HEK293 (cell line): Measurements from ENCODE around the gene MN1.

ENCODE experiments used
- CTCF ChIA-PET: fragments of 350-600 bp; formaldehyde crosslinking; extraction: SDS; loops from one replicate; lab custom pipeline; 2021; ENCODE audit warnings: antibody characterized with exemption; lab: Yijun Ruan, JAX
- POLR2A ChIA-PET: fragments of 300-600 bp; formaldehyde crosslinking; extraction: SDS; loops from one replicate; lab custom pipeline; 2020; ENCODE audit warnings: antibody characterized with exemption, inconsistent platforms; lab: Yijun Ruan, JAX
- H3K27ac ChIP-seq: fragments of 200-500 bp; sonication (Bioruptor generic); 2 replicates; pipeline ENCODE4 v1.5.1; 2014; ENCODE audit warnings: low read depth, low read length, control low read depth, inconsistent platforms; ENCODE audit errors: extremely low read depth
- H3K36me3 ChIP-seq, 2 experiments: fragments of 200-500 bp in 1 of 2; sonication (Bioruptor generic) in 1 of 2; 1 replicate in 1 of 2; 2 replicates in 1 of 2; pipeline ENCODE4 v1.5.1; 2014 to 2017; ENCODE audit warnings: inconsistent platforms in 2 of 2, low read length in 2 of 2; ENCODE audit not compliant: control insufficient read depth in 2 of 2, insufficient read depth in 1 of 2
- H3K4me1 ChIP-seq: fragments of 200-500 bp; sonication (Bioruptor generic); 2 replicates; pipeline ENCODE4 v1.5.1; 2014; ENCODE audit warnings: mild to moderate bottlenecking, low read length, inconsistent platforms; ENCODE audit not compliant: control insufficient read depth, insufficient read depth
- H3K4me3 ChIP-seq: 2 replicates; pipeline ENCODE4 v1.5.1; 2011; ENCODE audit warnings: low read depth, mild to moderate bottlenecking, control low read depth, low read length, moderate library complexity
- H3K9me3 ChIP-seq: fragments of 200-500 bp; sonication (Bioruptor generic); 2 replicates; pipeline ENCODE4 v1.5.1; 2014; ENCODE audit warnings: low read depth, low read length, inconsistent platforms; ENCODE audit not compliant: control insufficient read depth, insufficient read depth
- GLI2 ChIP-seq: fragments of 450-650 bp; formaldehyde crosslinking; IDR thresholded peaks from 2 replicates; pipeline ENCODE4; 2017; ENCODE audit warnings: missing biosample characterization, missing genetic modification characterization, low read depth, borderline replicate concordance
- KLF16 ChIP-seq: fragments of 450-650 bp; formaldehyde crosslinking; IDR thresholded peaks from 2 replicates; pipeline ENCODE4 v1.5.1; 2017; ENCODE audit warnings: missing biosample characterization, missing genetic modification characterization
- OSR2 ChIP-seq: fragments of 450-650 bp; formaldehyde crosslinking; IDR thresholded peaks from 2 replicates; pipeline ENCODE4 v1.5.1; 2016; ENCODE audit warnings: missing biosample characterization, missing genetic modification characterization
- RBAK ChIP-seq: fragments of 450-650 bp; formaldehyde crosslinking; IDR thresholded peaks from 2 replicates; pipeline ENCODE4 v1.5.1; 2016; ENCODE audit warnings: missing biosample characterization, missing genetic modification characterization
- SP3 ChIP-seq: fragments of 450-650 bp; formaldehyde crosslinking; IDR thresholded peaks from 2 replicates; pipeline ENCODE4 v1.5.1; 2016; ENCODE audit warnings: missing biosample characterization, missing genetic modification characterization
- ZBTB11 ChIP-seq: fragments of 450-650 bp; formaldehyde crosslinking; conservative IDR thresholded peaks from 2 replicates; pipeline ENCODE4 v1.5.1; 2016; ENCODE audit warnings: low read depth, missing biosample characterization, missing genetic modification characterization
- ZBTB44 ChIP-seq: fragments of 450-650 bp; IDR thresholded peaks from 2 replicates; pipeline ENCODE4 v1.5.1; 2018; ENCODE audit warnings: missing biosample characterization, mild to moderate bottlenecking, missing genetic modification characterization
- ZBTB48 ChIP-seq: fragments of 450-650 bp; formaldehyde crosslinking; IDR thresholded peaks from 2 replicates; pipeline ENCODE4 v1.5.1; 2016; ENCODE audit warnings: missing biosample characterization, missing genetic modification characterization
- ZFHX2 ChIP-seq: fragments of 450-650 bp; formaldehyde crosslinking; conservative IDR thresholded peaks from 2 replicates; pipeline ENCODE4 v1.5.1; 2016; ENCODE audit warnings: missing biosample characterization, missing genetic modification characterization
- ZNF10 ChIP-seq: fragments of 450-650 bp; formaldehyde crosslinking; IDR thresholded peaks from 2 replicates; pipeline ENCODE4 v1.5.1; 2017; ENCODE audit warnings: missing biosample characterization, missing genetic modification characterization
- ZNF169 ChIP-seq: fragments of 450-650 bp; formaldehyde crosslinking; IDR thresholded peaks from 2 replicates; pipeline ENCODE4 v1.5.1; 2016; ENCODE audit warnings: missing biosample characterization, missing genetic modification characterization
- ZNF2 ChIP-seq: fragments of 450-650 bp; formaldehyde crosslinking; IDR thresholded peaks from 2 replicates; pipeline ENCODE4 v1.5.1; 2016; ENCODE audit warnings: missing biosample characterization, missing genetic modification characterization
- ZNF274 ChIP-seq, 2 experiments: fragments of 200-500 bp in 1 of 2; fragments of 450-650 bp in 1 of 2; sonication (Bioruptor generic) in 1 of 2; formaldehyde crosslinking in 1 of 2; IDR thresholded peaks; 2 replicates each; pipeline versions ENCODE4 v1.5.1 to v1.6.1; 2014 to 2016; ENCODE audit warnings: borderline replicate concordance in 1 of 2, inconsistent platforms in 1 of 2, low read length in 1 of 2, missing biosample characterization in 1 of 2, missing genetic modification characterization in 1 of 2
- ZNF391 ChIP-seq: fragments of 450-650 bp; formaldehyde crosslinking; IDR thresholded peaks from 2 replicates; pipeline ENCODE4 v1.5.1; 2016; ENCODE audit warnings: low read depth, missing biosample characterization, missing genetic modification characterization, borderline replicate concordance
- ZNF423 ChIP-seq: fragments of 450-650 bp; formaldehyde crosslinking; IDR thresholded peaks from 2 replicates; pipeline ENCODE4 v1.5.1; 2016; ENCODE audit warnings: missing biosample characterization, missing genetic modification characterization
- ZNF449 ChIP-seq: fragments of 450-650 bp; formaldehyde crosslinking; IDR thresholded peaks from 2 replicates; pipeline ENCODE4 v1.5.1; 2017; ENCODE audit warnings: missing biosample characterization, mild to moderate bottlenecking, missing genetic modification characterization, moderate library complexity
- ZNF514 ChIP-seq: fragments of 450-650 bp; formaldehyde crosslinking; IDR thresholded peaks from 2 replicates; pipeline ENCODE4 v1.5.1; 2016; ENCODE audit warnings: missing biosample characterization, missing genetic modification characterization
- ZNF529 ChIP-seq: fragments of 450-650 bp; formaldehyde crosslinking; IDR thresholded peaks from 2 replicates; pipeline ENCODE4 v1.5.1; 2017; ENCODE audit warnings: missing genetic modification characterization, missing biosample characterization; ENCODE audit not compliant: insufficient replicate concordance
- ZNF544 ChIP-seq: fragments of 450-650 bp; formaldehyde crosslinking; IDR thresholded peaks from 2 replicates; pipeline ENCODE4 v1.5.0; 2017; ENCODE audit warnings: missing biosample characterization, missing genetic modification characterization
- ZNF548 ChIP-seq: fragments of 450-650 bp; formaldehyde crosslinking; IDR thresholded peaks from 2 replicates; pipeline ENCODE4 v1.5.1; 2016; ENCODE audit warnings: missing biosample characterization, missing genetic modification characterization
- ZNF561 ChIP-seq: fragments of 450-650 bp; IDR thresholded peaks from 2 replicates; pipeline ENCODE4 v1.5.1; 2018; ENCODE audit warnings: missing biosample characterization, missing genetic modification characterization, borderline replicate concordance
- ZNF701 ChIP-seq: fragments of 450-650 bp; formaldehyde crosslinking; IDR thresholded peaks from 2 replicates; pipeline ENCODE4 v1.5.1; 2016; ENCODE audit warnings: missing biosample characterization, missing genetic modification characterization
- ZSCAN4 ChIP-seq: fragments of 450-650 bp; formaldehyde crosslinking; IDR thresholded peaks from 2 replicates; pipeline ENCODE4 v1.5.1; 2017; ENCODE audit warnings: missing biosample characterization, missing genetic modification characterization

MN1 gene

GRCh38 chr22:27798511-27799014, 3.0 kb downstream of the MN1 start:
- H3K4me1 ChIP-seq = peaks cover 10% of the 10 kb centered on the region; the same call in 1 of the 2 replicates
- ChIA-PET POLR2A (no interaction called here), CTCF (interaction anchor here (0.7 kb wide), 1 partner anchor 556 kb away, joined by 3 read pairs; no protein-coding TSS in a partner anchor)
- H3K36me3 ChIP-seq = peaks cover 0 to 19% of the 10 kb centered on the region in 2 experiments; a peak in 1 of 3 replicates
- no peaks in the 10 kb centered on the region for H3K9me3 ChIP-seq
- H3K27ac ChIP-seq = no peak overlapping the region
- TF ChIP-seq ZBTB44 (tag by site-specific recombination) = no peak
- no peak for TF ChIP-seq ZNF529
- TF ChIP-seq ZNF701 (tag by site-specific recombination) = no peak
- TF ChIP-seq ZNF561 (tag by site-specific recombination) = no peak
- no peak for TF ChIP-seq SP3
- no peak for TF ChIP-seq GLI2 (tag by site-specific recombination)
- H3K4me3 ChIP-seq = no peak overlapping the region

- no peak overlapping the region for H3K27ac ChIP-seq
- no peak for TF ChIP-seq ZNF548 (tag by site-specific recombination)
- no peak for TF ChIP-seq ZNF2 (tag by site-specific recombination)
- TF ChIP-seq ZNF423 (tag by site-specific recombination) = no peak
- TF ChIP-seq ZNF10 (tag by site-specific recombination) = no peak
- TF ChIP-seq ZNF391 (tag by site-specific recombination) = no peak
- TF ChIP-seq ZNF449 (tag by site-specific recombination) = no peak
- TF ChIP-seq ZNF169 = no peak
- TF ChIP-seq ZBTB48 (tag by site-specific recombination) = no peak
- TF ChIP-seq RBAK = no peak
- no peak for TF ChIP-seq ZBTB11 (tag by site-specific recombination)
- TF ChIP-seq KLF16 (tag by site-specific recombination) = no peak
- TF ChIP-seq SP3 = no peak
- no peak for TF ChIP-seq ZNF514
- TF ChIP-seq ZNF274 (IDR thresholded peaks at IDR 0.05; ENCODE audit: low read length) = no peak
- no peak for TF ChIP-seq ZNF274 (tag by site-specific recombination; IDR thresholded peaks at IDR 0.05; ENCODE audit: borderline replicate concordance)
- TF ChIP-seq ZNF544 = no peak
- no peak for TF ChIP-seq ZFHX2 (tag by site-specific recombination)
- no peak for TF ChIP-seq ZSCAN4 (tag by site-specific recombination)
- TF ChIP-seq OSR2 (tag by site-specific recombination) = no peak
- H3K9me3 ChIP-seq = no peaks in the 10 kb centered on the region
- ChIA-PET POLR2A (interaction anchor here (1.0 kb wide), 1 partner anchor 122 kb away, joined by 3 read pairs; no protein-coding TSS in a partner anchor), CTCF (no interaction called here)
- H3K4me3 ChIP-seq = no peak overlapping the region
- H3K4me1 ChIP-seq = peaks cover 18% of the 10 kb centered on the region
- peaks cover 0 to 19% of the 10 kb centered on the region in 2 experiments; a peak in 1 of 3 replicates for H3K36me3 ChIP-seq
These were observed 3.8 kb downstream of the MN1 start for GRCh38 chr22:27797520-27798391.
